Measurements from ENCODE around the gene KLHL26.

Gene KLHL26

DNA sequence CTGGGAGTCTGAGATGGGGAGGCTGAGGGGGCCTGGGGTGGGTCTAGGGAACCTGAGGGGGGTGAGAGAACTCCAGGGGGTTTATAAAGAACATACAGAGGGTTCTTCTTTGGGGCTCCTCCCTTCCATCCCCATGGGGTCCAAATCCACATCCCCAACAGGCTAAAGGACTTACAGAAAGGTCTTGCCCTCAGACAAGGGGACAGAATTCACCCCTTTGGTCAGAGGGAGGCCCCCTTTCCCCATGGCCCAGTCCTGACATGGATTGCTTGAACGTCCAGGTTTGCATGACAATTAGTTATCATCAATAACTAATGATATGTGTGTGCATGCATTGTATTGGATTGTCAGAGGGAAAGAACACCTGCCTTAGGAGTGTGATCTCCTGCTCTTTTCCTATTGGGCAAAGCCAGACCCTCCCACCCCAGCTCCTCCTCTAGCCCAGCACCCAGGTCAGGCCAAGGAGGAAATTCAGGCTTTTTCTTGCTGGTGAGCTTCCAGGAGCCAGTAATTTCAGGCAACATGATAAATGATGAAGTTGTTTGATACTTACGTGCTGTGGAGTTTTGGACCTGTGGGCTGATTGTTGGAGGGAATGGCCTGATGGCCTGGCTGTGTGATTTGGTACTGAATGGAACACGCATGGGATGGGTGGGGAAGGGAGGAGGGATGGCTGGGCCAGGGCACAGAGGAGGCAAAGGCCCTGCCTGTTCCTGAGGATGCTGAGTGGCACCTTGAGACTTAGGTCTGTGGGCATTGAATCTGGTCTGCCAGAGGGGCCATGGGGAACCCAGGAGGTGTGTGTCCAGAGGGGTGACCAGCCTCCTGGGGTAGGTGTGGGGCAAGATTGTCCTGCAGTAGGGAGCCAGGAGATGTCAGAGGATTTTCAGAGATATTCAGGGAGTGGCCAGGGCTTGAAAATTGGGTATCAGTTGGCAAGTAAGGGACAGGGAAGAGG lies 1.1 kb downstream of the KLHL26 start:
- Histone ChIP-seq H3K27me3 (no peaks in the 10 kb centered on the region), H3K9me3 (no peaks in the 10 kb centered on the region), H3K36me3 (no peaks in the 10 kb centered on the region), H3K27ac (peak overlapping the region; percentile 90), H3K4me3 (peak overlapping the region; percentile 79 to 82), H3K4me1 (peaks cover 0 to 34% (median 16%) of the 10 kb centered on the region in 4 donors)
- TF ChIP-seq, protein P1, sequence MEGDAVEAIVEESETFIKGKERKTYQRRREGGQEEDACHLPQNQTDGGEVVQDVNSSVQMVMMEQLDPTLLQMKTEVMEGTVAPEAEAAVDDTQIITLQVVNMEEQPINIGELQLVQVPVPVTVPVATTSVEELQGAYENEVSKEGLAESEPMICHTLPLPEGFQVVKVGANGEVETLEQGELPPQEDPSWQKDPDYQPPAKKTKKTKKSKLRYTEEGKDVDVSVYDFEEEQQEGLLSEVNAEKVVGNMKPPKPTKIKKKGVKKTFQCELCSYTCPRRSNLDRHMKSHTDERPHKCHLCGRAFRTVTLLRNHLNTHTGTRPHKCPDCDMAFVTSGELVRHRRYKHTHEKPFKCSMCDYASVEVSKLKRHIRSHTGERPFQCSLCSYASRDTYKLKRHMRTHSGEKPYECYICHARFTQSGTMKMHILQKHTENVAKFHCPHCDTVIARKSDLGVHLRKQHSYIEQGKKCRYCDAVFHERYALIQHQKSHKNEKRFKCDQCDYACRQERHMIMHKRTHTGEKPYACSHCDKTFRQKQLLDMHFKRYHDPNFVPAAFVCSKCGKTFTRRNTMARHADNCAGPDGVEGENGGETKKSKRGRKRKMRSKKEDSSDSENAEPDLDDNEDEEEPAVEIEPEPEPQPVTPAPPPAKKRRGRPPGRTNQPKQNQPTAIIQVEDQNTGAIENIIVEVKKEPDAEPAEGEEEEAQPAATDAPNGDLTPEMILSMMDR (IDR thresholded peaks at IDR 0.05) = no peak
- intact Hi-C loops (cut with DNase I; ENCODE audit: low total_unique reads) = no loop called here
- no peak for DNase-seq

DNA sequence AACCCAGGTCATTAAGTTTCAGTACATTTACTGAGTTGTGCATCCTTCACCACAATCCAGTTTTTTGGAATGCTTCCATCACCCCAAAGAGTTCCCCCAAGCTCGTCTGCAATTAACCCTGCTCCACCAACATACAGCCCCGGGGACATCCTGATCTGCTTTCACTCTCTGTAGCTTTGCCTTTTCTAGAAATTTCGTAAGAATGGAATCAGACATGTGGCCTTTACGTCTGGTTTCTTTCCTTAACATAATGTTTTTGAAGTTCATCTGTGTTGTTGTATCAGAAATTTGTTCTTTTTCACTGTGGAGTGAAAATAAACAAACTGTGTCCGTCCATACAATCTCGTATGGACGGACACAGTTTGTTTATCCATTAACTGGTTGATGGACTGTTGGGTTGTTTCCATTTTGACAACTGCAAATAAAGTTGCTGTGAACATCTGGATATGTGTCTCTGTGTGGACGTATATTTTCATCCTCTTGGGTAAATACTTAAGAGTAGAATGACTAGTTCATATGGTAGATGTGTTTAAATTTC lies 2.9 kb downstream of the KLHL26 start:
- Histone ChIP-seq H3K4me3 (no peak overlapping the region), H3K27me3 (no peaks in the 10 kb centered on the region), H3K4me1 (peaks cover 3 to 47% (median 24%) of the 10 kb centered on the region in 4 donors), H3K27ac (peak overlapping the region in 1 of 2 donors; percentile 21), H3K9me3 (no peaks in the 10 kb centered on the region), H3K36me3 (no peaks in the 10 kb centered on the region)
- intact Hi-C loops (cut with DNase I; ENCODE audit: low total_unique reads) = no loop called here
- DNase-seq = no peak
- TF ChIP-seq, protein P1 (IDR thresholded peaks at IDR 0.05) = no peak

DNA sequence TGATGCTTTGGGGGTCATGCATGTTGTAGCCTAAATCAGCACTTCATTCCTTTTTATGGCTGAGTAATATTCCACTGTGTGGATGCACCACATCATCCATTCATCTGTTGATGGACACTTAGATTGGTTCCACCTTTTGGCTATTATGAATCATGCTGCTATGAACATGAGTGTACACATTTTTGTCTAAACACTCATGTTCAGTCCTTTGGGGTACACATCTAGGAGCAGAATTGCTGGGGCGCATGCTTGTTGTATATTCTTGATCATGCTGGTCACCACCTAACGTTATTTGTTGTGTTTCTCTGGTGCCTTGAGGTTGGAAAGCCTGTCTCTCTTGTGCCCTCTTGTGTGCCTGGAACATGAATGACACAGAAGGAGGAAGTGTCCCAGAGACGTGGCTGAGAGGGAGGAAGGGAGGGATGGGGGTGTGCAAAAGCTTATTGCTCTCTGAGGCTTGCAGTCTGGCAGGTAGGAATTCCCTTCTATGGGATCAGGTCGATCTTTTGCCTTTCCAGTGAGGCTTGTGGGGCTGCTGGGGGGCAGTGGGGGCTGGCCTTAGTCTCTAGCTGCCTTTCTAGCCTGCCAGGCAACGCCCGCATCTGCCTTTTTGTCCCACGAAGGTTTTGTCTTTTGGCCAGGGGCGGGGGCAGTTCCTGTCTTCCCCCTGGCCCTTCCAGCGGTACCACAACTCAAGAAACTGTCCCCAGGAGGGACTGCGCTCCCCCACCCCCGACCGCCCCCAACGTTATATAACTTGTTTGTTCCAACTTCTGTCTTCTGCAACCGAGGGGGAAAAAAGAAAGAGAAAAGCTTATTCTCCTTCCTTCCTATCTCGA lies 7.6 kb downstream of the KLHL26 start:
- peak overlapping the region; percentile 36 to 41 for H3K4me3 ChIP-seq
- no peaks in the 10 kb centered on the region for H3K27me3 ChIP-seq
- H3K36me3 ChIP-seq = no peaks in the 10 kb centered on the region
- H3K9me3 ChIP-seq = no peaks in the 10 kb centered on the region
- intact Hi-C loops (cut with DNase I; ENCODE audit: low total_unique reads) = no loop called here
- peak in 1 of 2 donors; percentile 85 for DNase-seq
- H3K27ac ChIP-seq = peak overlapping the region; percentile 96 to 99
- TF ChIP-seq, protein P1 (IDR thresholded peaks at IDR 0.05) = peak in 1 of 2 experiments; percentile 35
- H3K4me1 ChIP-seq = peaks cover 7 to 59% (median 54%) of the 10 kb centered on the region in 4 donors

DNA sequence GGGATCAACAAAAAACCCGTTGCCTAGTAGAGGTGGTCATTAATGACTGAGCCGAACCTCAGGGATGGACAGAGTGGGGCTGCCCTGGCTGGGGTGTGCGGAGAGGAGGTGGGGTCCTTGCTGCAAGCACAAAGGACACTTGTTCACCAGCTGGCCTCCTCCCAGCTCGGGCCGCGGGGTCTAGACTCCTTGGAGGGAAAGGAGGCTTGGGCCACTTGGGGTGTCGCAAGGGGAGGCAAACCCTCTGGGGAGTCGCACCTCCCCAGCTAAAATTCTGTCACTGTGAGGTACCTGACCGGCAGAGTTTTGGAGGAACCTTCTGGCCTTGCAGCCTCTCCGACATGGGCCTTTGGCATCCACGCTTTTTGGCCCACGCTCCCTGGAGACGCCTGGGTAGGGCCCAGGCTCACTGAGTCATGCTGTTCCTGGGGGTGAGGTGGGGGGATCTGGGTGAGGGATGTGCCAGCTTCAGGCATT lies 8.2 kb downstream of the KLHL26 start:
- peak; percentile 75 to 94 for DNase-seq
- H3K27ac ChIP-seq = peak overlapping the region; percentile 96 to 99

More for the DNA sequence above, 8.2 kb downstream of the KLHL26 start:
- Histone ChIP-seq H3K4me1 (peaks cover 7 to 66% (median 61%) of the 10 kb centered on the region in 4 donors), H3K9me3 (no peaks in the 10 kb centered on the region), H3K36me3 (no peaks in the 10 kb centered on the region), H3K27me3 (no peaks in the 10 kb centered on the region), H3K4me3 (peak overlapping the region; percentile 36 to 41)
- TF ChIP-seq, protein P1 (IDR thresholded peaks at IDR 0.05) = no peak
- intact Hi-C loops (cut with DNase I; ENCODE audit: low total_unique reads) = no loop called here
